Fibroblast of skin of abdomen (primary cell): Measurements from ENCODE around the gene IQSEC3.

Experiments used
- DNase-seq: peaks from one replicate; pipeline ENCODE4 v3.0.0-alpha.2; 2013

Gene IQSEC3

GRCh38 chr12:219891-220352 lies 153.4 kb downstream of the IQSEC3 start:
- peak; percentile 27 for DNase-seq

GRCh38 chr12:220491-220890 lies 153.9 kb downstream of the IQSEC3 start:
- DNase-seq = no peak

- no peak for DNase-seq
Observed at GRCh38 chr12:220946-221550, 154.5 kb downstream of the IQSEC3 start.

GRCh38 chr12:221736-222135 lies 155.2 kb downstream of the IQSEC3 start:
- no peak for DNase-seq

GRCh38 chr12:223841-224240 lies 157.3 kb downstream of the IQSEC3 start:
- DNase-seq = no peak

- no peak for DNase-seq
Observed at GRCh38 chr12:224330-224729, 157.8 kb downstream of the IQSEC3 start.

- DNase-seq = no peak
Observed at GRCh38 chr12:225012-225411, 158.4 kb downstream of the IQSEC3 start.

- DNase-seq = no peak
Observed at GRCh38 chr12:226401-226800, 159.8 kb downstream of the IQSEC3 start.

- DNase-seq = no peak
Observed at GRCh38 chr12:227286-227915, 160.8 kb downstream of the IQSEC3 start.
